Panc1 (cell line): ENCODE measurements around the gene TOR1AIP1. TPM values are rescaled to one million over a fixed set of nuclear protein-coding genes. Genes with fewer than 3 reads are reported as not detected.

ENCODE experiments used
- ATAC-seq: fragments of 200-7000 bp; cut with Tn5 transposase; 2 replicates; pipeline ENCODE4 v1.9.1; 2020; ENCODE audit warnings: mild to moderate bottlenecking, moderate library complexity
- BruUV-seq: library from RNA; stranded (reverse); fragments of 400-500 nt; replicated peaks from 2 replicates; lab custom pipeline; 2021; lab: Mats Ljungman, UMichigan
- CTCF ChIA-PET: fragments of 300-600 bp; sonication (Branson Sonifier 250); formaldehyde crosslinking; loops from one replicate; lab custom pipeline; 2022; ENCODE audit warnings: antibody characterized with exemption; lab: Charles Lee
- POLR2A ChIA-PET: fragments of 300-600 bp; sonication (Branson Sonifier 250); formaldehyde crosslinking; loops from one replicate; lab custom pipeline; 2022; ENCODE audit warnings: antibody characterized with exemption; lab: Charles Lee
- DNase-seq: peaks from one replicate; pipeline ENCODE4 v3.0.0-alpha.2; 2010; ENCODE audit warnings: low read depth, low spot score
- H3K27ac ChIP-seq: 2 replicates; pipeline ENCODE4 v1.5.1; 2011; ENCODE audit warnings: mild to moderate bottlenecking, low read length, inconsistent platforms
- H3K27me3 ChIP-seq: fragments of 200-500 bp; sonication (Bioruptor generic); 2 replicates; pipeline ENCODE4 v1.6.0; 2014; ENCODE audit warnings: low read length, inconsistent platforms; ENCODE audit not compliant: control insufficient read depth, insufficient read depth
- H3K36me3 ChIP-seq: fragments of 200-500 bp; sonication (Bioruptor generic); 2 replicates; pipeline ENCODE4 v1.5.1; 2014; ENCODE audit warnings: inconsistent platforms, mild to moderate bottlenecking, low read length, moderate library complexity; ENCODE audit not compliant: control insufficient read depth, insufficient read depth
- H3K4me1 ChIP-seq: 2 replicates; pipeline ENCODE4 v1.5.1; 2011; ENCODE audit warnings: inconsistent platforms, mild to moderate bottlenecking, low read length, moderate library complexity; ENCODE audit not compliant: control insufficient read depth, insufficient read depth
- H3K4me3 ChIP-seq, 2 experiments: 2 replicates each; pipeline ENCODE4 v1.5.1; 2011 to 2012; ENCODE audit warnings: low read depth in 2 of 2, low read length in 2 of 2, mild to moderate bottlenecking in 2 of 2, inconsistent platforms in 1 of 2, moderate library complexity in 1 of 2
- H3K9me3 ChIP-seq: fragments of 200-500 bp; sonication (Bioruptor generic); 2 replicates; pipeline ENCODE4 v1.5.1; 2014; ENCODE audit warnings: low read depth, mild to moderate bottlenecking, inconsistent platforms, low read length, moderate library complexity; ENCODE audit not compliant: control insufficient read depth, insufficient read depth
- CTCF ChIP-seq: fragments of 450-650 bp; IDR thresholded peaks from 2 replicates; pipeline ENCODE4 v1.5.1; 2017; ENCODE audit warnings: mild to moderate bottlenecking
- POLR2AphosphoS5 ChIP-seq: IDR thresholded peaks from 2 replicates; pipeline ENCODE4 v1.6.1; 2012; ENCODE audit warnings: mild to moderate bottlenecking, low read depth, low read length, moderate library complexity
- REST ChIP-seq, 2 experiments: IDR thresholded peaks; 2 replicates each; pipeline ENCODE4 v1.6.1; 2011 to 2012; ENCODE audit warnings: low read depth in 2 of 2, control low read depth in 1 of 2, low read length in 1 of 2, mild to moderate bottlenecking in 1 of 2, moderate library complexity in 1 of 2; ENCODE audit not compliant: insufficient read depth in 1 of 2
- SIN3A ChIP-seq: IDR thresholded peaks from 2 replicates; pipeline ENCODE4 v1.6.1; 2012; ENCODE audit warnings: low read depth, mild to moderate bottlenecking, low read length, moderate library complexity, borderline replicate concordance; ENCODE audit not compliant: insufficient read depth
- TCF7L2 ChIP-seq: IDR thresholded peaks from 2 replicates; pipeline ENCODE4 v1.6.1; 2011; ENCODE audit warnings: mild to moderate bottlenecking, low read depth, low read length, inconsistent platforms
- in situ Hi-C: cut with HindIII; loops from 2 replicates; pipeline ENCODE4 v1.10.0; 2016; ENCODE audit warnings: low sequenced_read_pairs, low pct_unique_long_range_greater_than_20kb
- intact Hi-C: fragments of 100-400 bp; cut with micrococcal nuclease; formaldehyde crosslinking; loops from one replicate; pipeline ENCODE4 v1.10.0; 2022; ENCODE audit not compliant: unreplicated experiment
- total RNA-seq: library from RNA; stranded (reverse); gene quantifications from one replicate; pipeline ENCODE4 v1.2.1, GENCODE V29; 2021; ENCODE audit not compliant: unreplicated experiment

Gene TOR1AIP1
- total RNA-seq, 1 experiment from 2014 or later = 62.0 TPM

GRCh38 chr1:179968284-179968993 lies 86.4 kb downstream of the TOR1AIP1 start:
- TF ChIP-seq REST (IDR thresholded peaks at IDR 0.05; ENCODE audit: insufficient read depth in 1 of 2, low read depth in 2 of 2, low read length in 1 of 2) (no peak), POLR2AphosphoS5 (no peak), SIN3A (no peak), CTCF (no peak), TCF7L2 (no peak)
- Histone ChIP-seq H3K27me3 (no peaks in the 10 kb centered on the region), H3K4me3 (no peak overlapping the region), H3K9me3 (peaks cover 9% of the 10 kb centered on the region; the same call in 1 of the 2 replicates), H3K27ac (no peak overlapping the region), H3K4me1 (0 out of 2 replicates have a peak, but pooled peaks cover 3% of the 10 kb centered on the region), H3K36me3 (no peaks in the 10 kb centered on the region)
- POLR2A ChIA-PET = no interaction called here
- CTCF ChIA-PET = no interaction called here
- in situ Hi-C loops = no loop called here
- intact Hi-C loops = no loop called here
- no peak for DNase-seq
- no peak for ATAC-seq
- no TSS peak for BruUV-seq

DNA sequence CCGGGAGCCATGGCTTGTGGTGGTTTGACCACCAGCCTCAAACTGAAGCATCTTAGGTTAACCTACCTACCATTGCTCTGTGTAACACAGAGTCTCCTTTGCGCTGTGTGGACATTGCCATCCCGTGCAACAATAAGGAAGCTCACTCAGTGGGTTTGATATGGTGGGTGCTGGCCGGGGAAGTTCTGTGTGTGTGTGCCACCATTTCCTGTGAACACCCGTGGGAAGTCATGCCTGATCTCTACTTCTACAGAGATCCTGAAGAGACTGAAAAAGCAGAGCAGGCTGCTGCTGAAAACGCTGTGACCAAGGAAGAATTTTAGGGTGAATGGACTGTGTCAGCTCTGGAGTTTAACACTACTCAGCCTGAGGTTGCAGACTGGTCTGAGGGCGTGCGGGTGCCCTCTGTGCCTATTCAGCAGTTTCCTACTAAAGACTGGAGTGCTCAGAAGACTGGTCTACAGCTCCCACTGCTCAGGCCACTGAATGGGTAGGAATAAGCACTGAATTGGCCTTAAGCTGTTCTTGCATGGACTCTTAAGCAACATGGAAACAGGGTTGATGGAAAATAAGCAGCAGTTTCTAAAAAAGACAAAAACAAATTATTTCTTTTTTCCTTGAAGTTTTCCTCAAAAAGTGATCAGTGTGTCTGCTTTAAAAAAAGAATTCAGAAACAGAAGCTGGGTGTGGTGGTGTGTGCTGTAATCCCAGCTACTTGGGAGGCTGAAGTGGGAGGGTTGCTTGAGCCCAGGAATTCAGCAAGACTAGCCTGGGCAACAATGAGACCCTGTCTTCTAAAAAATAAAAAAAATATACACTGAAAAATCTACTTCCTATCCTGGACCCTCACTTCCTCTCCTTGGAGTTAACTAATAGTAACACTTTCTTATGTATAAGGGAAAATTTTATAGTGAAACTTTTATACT lies 87.2 kb downstream of the TOR1AIP1 start:
- no peak for TF ChIP-seq REST (IDR thresholded peaks at IDR 0.05; ENCODE audit: insufficient read depth in 1 of 2, low read depth in 2 of 2, low read length in 1 of 2)
- TF ChIP-seq POLR2AphosphoS5 = no peak
- TF ChIP-seq CTCF = no peak
- no peak for TF ChIP-seq TCF7L2
- TF ChIP-seq SIN3A = no peak
- ChIA-PET POLR2A (no interaction called here), CTCF (no interaction called here)
- Histone ChIP-seq H3K27ac (no peak overlapping the region), H3K4me1 (0 out of 2 replicates have a peak, but pooled peaks cover 3% of the 10 kb centered on the region), H3K36me3 (no peaks in the 10 kb centered on the region), H3K27me3 (no peaks in the 10 kb centered on the region), H3K9me3 (peaks cover 9% of the 10 kb centered on the region; the same call in 1 of the 2 replicates), H3K4me3 (no peak overlapping the region)
- intact Hi-C loops = no loop called here
- DNase-seq (no peak), ATAC-seq (no peak)
- in situ Hi-C loops = no loop called here
- BruUV-seq = no TSS peak
